H1 (cell line): ENCODE measurements around the gene NDUFAF8. TPM values are rescaled to one million over a fixed set of nuclear protein-coding genes. Genes with fewer than 3 reads are reported as not detected.

Experiments used
- CTCF ChIA-PET: fragments of 300-600 bp; sonication (Branson Sonifier 250); formaldehyde crosslinking; loops from one replicate; lab custom pipeline; 2021; ENCODE audit not compliant: partially characterized antibody; lab: Charles Lee
- POLR2A ChIA-PET: fragments of 300-600 bp; sonication (Branson Sonifier 250); formaldehyde crosslinking; loops from one replicate; lab custom pipeline; 2021; ENCODE audit warnings: inconsistent platforms; ENCODE audit not compliant: partially characterized antibody; lab: Charles Lee
- DNase-seq, 2 experiments: peaks; one replicate each; pipeline versions ENCODE4 v3.0.0 to v3.0.0-alpha.2; 2010 to 2022; ENCODE audit warnings: low spot score in 2 of 2, low read depth in 1 of 2, mixed read lengths in 1 of 2
- FAIRE-seq: peaks from 2 replicates; lab custom pipeline; 2011; peaks lifted over from hg19 to GRCh38; lab: Jason Lieb, UNC
- H2AFZ ChIP-seq: 2 replicates; pipeline ENCODE4 v1.8.1; 2012; ENCODE audit warnings: low read length, inconsistent platforms
- H2AK5ac ChIP-seq: 2 replicates; pipeline ENCODE4 v1.6.1; 2013; ENCODE audit warnings: low read depth, low read length
- H2BK120ac ChIP-seq: replicated peaks from 2 replicates; pipeline ENCODE3; 2013; ENCODE audit warnings: low read depth, low read length, inconsistent platforms
- H2BK12ac ChIP-seq: 2 replicates; pipeline ENCODE4 v1.6.1; 2013; ENCODE audit warnings: low read depth, low read length
- H2BK15ac ChIP-seq: 2 replicates; pipeline ENCODE4 v1.6.1; 2013; ENCODE audit warnings: low read length
- H2BK20ac ChIP-seq: 2 replicates; pipeline ENCODE4 v1.6.1; 2013; ENCODE audit warnings: low read length
- H2BK5ac ChIP-seq: 2 replicates; pipeline ENCODE4 v1.6.1; 2013; ENCODE audit warnings: low read depth, low read length
- H3K14ac ChIP-seq: 2 replicates; pipeline ENCODE4 v1.6.1; 2013; ENCODE audit warnings: inconsistent platforms; ENCODE audit not compliant: insufficient read length
- H3K18ac ChIP-seq: 2 replicates; pipeline ENCODE4 v1.6.1; 2013; ENCODE audit warnings: low read length; ENCODE audit errors: extremely low read depth
- H3K23ac ChIP-seq: 2 replicates; pipeline ENCODE4 v1.6.1; 2013; ENCODE audit warnings: inconsistent platforms; ENCODE audit not compliant: insufficient read length
- H3K23me2 ChIP-seq: 2 replicates; pipeline ENCODE4 v1.6.1; 2013; ENCODE audit warnings: low read depth, low read length
- H3K27ac ChIP-seq: 2 replicates; pipeline ENCODE4 v1.6.1; 2011; ENCODE audit warnings: low read depth, low read length, inconsistent platforms
- H3K27me3 ChIP-seq, 4 experiments: replicated peaks in 1 of 4; 1 replicate in 1 of 4; 2 replicates in 3 of 4; pipeline versions ENCODE4 v1.6.1 to v1.8.1; 2011 to 2013; ENCODE audit warnings: low read length in 3 of 4, mild to moderate bottlenecking in 3 of 4, inconsistent platforms in 2 of 4, mixed read lengths in 2 of 4, moderate library complexity in 1 of 4; ENCODE audit not compliant: control insufficient read depth in 3 of 4, insufficient read depth in 3 of 4; ENCODE audit errors: extremely low read depth in 1 of 4
- H3K36me3 ChIP-seq, 4 experiments: 2 replicates each; pipeline versions ENCODE4 v1.6.1 to v1.8.1; 2011 to 2013; ENCODE audit warnings: mild to moderate bottlenecking in 4 of 4, low read length in 3 of 4, moderate library complexity in 2 of 4, control low read depth in 1 of 4, inconsistent platforms in 1 of 4; ENCODE audit not compliant: insufficient read depth in 4 of 4, control insufficient read depth in 2 of 4
- H3K4ac ChIP-seq: replicated peaks from 2 replicates; pipeline ENCODE3; 2013; ENCODE audit warnings: low read length, low read depth, mixed read lengths, inconsistent platforms; ENCODE audit not compliant: insufficient read length
- H3K4me1 ChIP-seq, 4 experiments: replicated peaks in 1 of 4; 1 replicate in 1 of 4; 2 replicates in 3 of 4; pipeline versions ENCODE4 v1.6.1 to v1.8.1; 2011 to 2013; ENCODE audit warnings: low read length in 3 of 4, inconsistent platforms in 2 of 4, mixed read lengths in 1 of 4; ENCODE audit not compliant: insufficient read depth in 4 of 4, control insufficient read depth in 3 of 4
- H3K4me2 ChIP-seq, 2 experiments: 2 replicates each; pipeline versions ENCODE4 v1.6.1 to v1.8.1; 2011 to 2013; ENCODE audit warnings: low read depth in 2 of 2, low read length in 2 of 2, control low read depth in 1 of 2, inconsistent platforms in 1 of 2, mild to moderate bottlenecking in 1 of 2; ENCODE audit not compliant: insufficient read depth in 1 of 2
- H3K4me3 ChIP-seq, 4 experiments: fragments of 200-600, 300-600 bp in 1 of 4; sonication (generic), shearing (Covaris generic), sonication (Bioruptor Twin) in 1 of 4; 2 replicates each; pipeline versions ENCODE4 v1.5.1 to v1.8.1; 2011 to 2016; ENCODE audit warnings: low read length in 4 of 4, low read depth in 3 of 4, control low read depth in 2 of 4, inconsistent platforms in 2 of 4, mild to moderate bottlenecking in 2 of 4, mixed read lengths in 1 of 4, moderate library complexity in 1 of 4; ENCODE audit not compliant: insufficient read depth in 2 of 4; ENCODE audit errors: extremely low read depth in 1 of 4
- H3K56ac ChIP-seq: replicated peaks from 2 replicates; pipeline ENCODE3; 2013; ENCODE audit warnings: low read depth, mild to moderate bottlenecking, mixed read lengths, low read length, inconsistent platforms; ENCODE audit not compliant: insufficient read length
- H3K79me1 ChIP-seq: 2 replicates; pipeline ENCODE4 v1.6.1; 2013; ENCODE audit warnings: low read depth, low read length, control low read depth
- H3K79me2 ChIP-seq, 2 experiments: 2 replicates each; pipeline versions ENCODE4 v1.6.1 to v1.8.1; 2012 to 2013; ENCODE audit warnings: low read length in 2 of 2, mild to moderate bottlenecking in 2 of 2, inconsistent platforms in 1 of 2; ENCODE audit not compliant: insufficient read depth in 2 of 2, control insufficient read depth in 1 of 2
- H3K9ac ChIP-seq, 4 experiments: replicated peaks in 1 of 4; 1 replicate in 1 of 4; 2 replicates in 3 of 4; pipeline versions ENCODE4 v1.6.1 to v1.8.1; 2011 to 2013; ENCODE audit warnings: low read depth in 3 of 4, low read length in 3 of 4, control low read depth in 2 of 4, mild to moderate bottlenecking in 2 of 4, moderate library complexity in 2 of 4, inconsistent platforms in 1 of 4; ENCODE audit errors: extremely low read depth in 1 of 4
- H3K9me3 ChIP-seq, 2 experiments: 2 replicates each; pipeline versions ENCODE4 v1.6.1 to v1.8.1; 2012 to 2013; ENCODE audit warnings: mild to moderate bottlenecking in 2 of 2, moderate library complexity in 2 of 2, control low read depth in 1 of 2, inconsistent platforms in 1 of 2, low read depth in 1 of 2, low read length in 1 of 2, mixed read lengths in 1 of 2; ENCODE audit not compliant: insufficient read depth in 2 of 2
- H4K20me1 ChIP-seq, 2 experiments: replicated peaks in 1 of 2; 2 replicates each; pipeline versions ENCODE3 to v1.8.1; 2011 to 2013; ENCODE audit warnings: inconsistent platforms in 2 of 2, low read length in 2 of 2, mild to moderate bottlenecking in 1 of 2; ENCODE audit not compliant: insufficient read depth in 2 of 2, control insufficient read depth in 1 of 2
- H4K5ac ChIP-seq: 2 replicates; pipeline ENCODE4 v1.6.1; 2013; ENCODE audit warnings: low read length, low read depth, mixed read lengths, inconsistent platforms; ENCODE audit not compliant: insufficient read length
- H4K8ac ChIP-seq: 2 replicates; pipeline ENCODE4 v1.8.0; 2013; ENCODE audit warnings: mild to moderate bottlenecking, moderate library complexity, low read length, inconsistent platforms; ENCODE audit not compliant: insufficient read depth; ENCODE audit errors: extremely low read depth
- H4K91ac ChIP-seq: replicated peaks from 2 replicates; pipeline ENCODE3; 2013; ENCODE audit warnings: low read length, mixed read lengths, inconsistent platforms; ENCODE audit not compliant: insufficient read length
- HDAC2 ChIP-seq, 2 experiments: fragments of 300-600 bp in 1 of 2; sonication (generic) in 1 of 2; IDR thresholded peaks; 2 replicates each; pipeline ENCODE4 v1.6.1; 2011 to 2012; ENCODE audit warnings: low read depth in 2 of 2, low read length in 2 of 2, mild to moderate bottlenecking in 2 of 2, moderate library complexity in 2 of 2, borderline replicate concordance in 1 of 2, inconsistent platforms in 1 of 2
- WGBS, 2 experiments: shearing (Covaris generic) in 1 of 2; methylation state at CpG; one replicate each; pipeline versions ENCODE4 v1.1.6 to v1.1.7; 2013 to 2015; ENCODE audit warnings: low lambda C conversion rate in 2 of 2, mixed read lengths in 2 of 2, inconsistent platforms in 1 of 2, low coverage in 1 of 2, missing lambda C conversion rate in 1 of 2; ENCODE audit not compliant: insufficient replicate concordance in 2 of 2, insufficient coverage in 1 of 2, insufficient read length in 1 of 2; ENCODE audit errors: extremely low coverage in 1 of 2, missing lambda C conversion rate in 1 of 2; 5-methylcytosine and 5-hydroxymethylcytosine counted together
- polyA plus RNA-seq, 7 experiments: library from polyadenylated mRNA; depleted of rRNA in 3 of 7; stranded (reverse) in 5 of 7; unstranded in 2 of 7; fragments of >200 nt in 5 of 7; fragments of 200-250 nt in 2 of 7; gene quantifications; 1 replicate in 5 of 7; 2 replicates in 1 of 7; 4 replicates in 1 of 7; pipeline versions ENCODE4 v1.2.1 to v1.2.3, GENCODE V29; 2011 to 2013; ENCODE audit warnings: missing spikeins in 2 of 7, mixed read lengths in 2 of 7
- total RNA-seq: library from RNA; stranded (reverse); fragmentation: NEBNext Ultra II Directional; extraction: Animal tissue kit (Norgen Biotek cat#: 25700); gene quantifications from 2 replicates; pipeline ENCODE4 v1.2.1, GENCODE V29; 2021

Gene NDUFAF8
- total and polyA plus RNA-seq, 2 of the 8 experiments (the other 6 are each of a cell fraction or from before 2014, with no cell fraction given) = 48.9 to 91.1 TPM

DNA sequence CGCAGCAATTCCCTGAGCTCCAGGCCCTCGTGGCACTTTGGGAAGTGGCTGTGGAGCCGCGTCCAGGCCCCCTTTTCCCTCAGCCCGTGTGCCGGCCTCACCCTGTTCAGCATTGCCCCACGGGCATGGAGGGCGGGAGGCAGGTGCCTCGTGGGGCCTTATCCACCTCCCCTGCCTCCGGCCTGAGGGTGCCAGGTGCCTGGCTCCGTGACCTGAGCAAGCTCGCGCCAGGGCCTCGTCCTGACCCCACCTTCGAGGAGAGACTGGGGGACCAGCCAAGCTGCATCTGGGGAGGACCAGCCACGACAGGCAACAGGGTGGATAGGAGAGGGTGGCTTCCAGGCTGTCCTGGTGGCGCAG, 46.1 kb upstream of the NDUFAF8 start:
- POLR2A ChIA-PET = no interaction called here
- no peak overlapping the region for H2BK5ac ChIP-seq

More for the DNA sequence above, 46.1 kb upstream of the NDUFAF8 start:
- H3K9ac ChIP-seq = no peak overlapping the region
- peaks cover 0 to 2% of the 10 kb centered on the region in 2 experiments for H4K20me1 ChIP-seq
- H3K56ac ChIP-seq = no peak overlapping the region
- H4K8ac ChIP-seq = no peak overlapping the region; the same call in 1 of the 2 replicates
- H3K9me3 ChIP-seq = no peaks in the 10 kb centered on the region
- H3K79me2 ChIP-seq = no peaks in the 10 kb centered on the region
- H3K14ac ChIP-seq = no peak overlapping the region
- no peak overlapping the region for H2AFZ ChIP-seq
- H3K27me3 ChIP-seq = no peaks in the 10 kb centered on the region
- H2BK15ac ChIP-seq = no peak overlapping the region
- no peak overlapping the region for H3K23ac ChIP-seq
- H3K4me3 ChIP-seq = no peak overlapping the region
- no peaks in the 10 kb centered on the region for H3K79me1 ChIP-seq
- no peak overlapping the region for H3K4ac ChIP-seq
- H3K4me1 ChIP-seq = no peaks in the 10 kb centered on the region
- TF ChIP-seq HDAC2 (IDR thresholded peaks at IDR 0.05; ENCODE audit: borderline replicate concordance in 1 of 2, low read depth in 2 of 2, low read length in 2 of 2) = no peak
- H2BK20ac ChIP-seq = no peak overlapping the region
- H2BK12ac ChIP-seq = no peak overlapping the region
- H4K5ac ChIP-seq = no peak overlapping the region
- DNase-seq (no peak), FAIRE-seq (no peak)
- no peak overlapping the region for H3K4me2 ChIP-seq
- no peak overlapping the region for H3K18ac ChIP-seq
- H3K23me2 ChIP-seq = no peaks in the 10 kb centered on the region
- H2AK5ac ChIP-seq = no peak overlapping the region
- 92% methylated on average over 15 of the region's 17 CpGs; no CpG with 5 or more reads in 1 of the 2 experiments for WGBS, 2 experiments
- peaks cover 0 to 23% (median 4%) of the 10 kb centered on the region in 4 experiments; a peak in 3 of 8 replicates for H3K36me3 ChIP-seq
- H2BK120ac ChIP-seq = no peak overlapping the region
- no peak overlapping the region for H4K91ac ChIP-seq
- CTCF ChIA-PET = interaction anchor here (0.7 to 2.0 kb wide), 4 partner anchors 10 to 72 kb away, joined by 3 to 7 read pairs (median 4); no protein-coding TSS in a partner anchor
- no peak overlapping the region; the same call in 1 of the 2 replicates for H3K27ac ChIP-seq
